ENCODE measurements around the gene IL12RB2.
A peak's percentile ranks its signal among the peaks of the same experiment; 100 is the strongest.

The IL12RB2 gene

DNA sequence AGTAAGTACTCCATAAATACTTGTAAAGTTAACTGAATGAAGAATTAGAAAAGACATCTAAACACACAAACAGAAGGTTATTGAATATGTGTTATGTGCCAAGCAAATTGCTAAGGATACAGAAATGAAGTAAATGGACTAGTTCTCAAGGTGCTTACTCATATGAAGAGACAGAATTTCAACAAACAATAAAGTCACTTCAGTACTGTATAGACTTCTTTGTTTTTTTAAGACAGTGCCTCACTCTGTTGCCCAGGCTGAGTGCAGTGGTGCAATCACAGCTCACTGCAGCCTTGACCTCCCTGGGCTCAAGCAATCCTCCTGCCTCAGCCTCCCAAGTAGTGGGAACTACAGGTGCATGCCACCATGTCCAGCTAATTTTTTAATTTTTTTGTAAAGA is 65.2 kb downstream of the IL12RB2 start:
- no peak overlapping the region for H2BK120ac ChIP-seq (ENCODE audit: low read depth, low read length)
- no peak overlapping the region for H3K27ac ChIP-seq (ENCODE audit: low read length, poor library complexity, severe bottlenecking)
- H2BK12ac ChIP-seq (ENCODE audit: low read length in 2 of 2) = no peak overlapping the region
- no peak overlapping the region for H3K23ac ChIP-seq (ENCODE audit: low read length in 2 of 2)
- no peak overlapping the region for H3K4me2 ChIP-seq (ENCODE audit: low read length, poor library complexity, severe bottlenecking)
- no peaks in the 10 kb centered on the region for H3K36me3 ChIP-seq (ENCODE audit: control insufficient read depth in 1 of 2, insufficient read depth in 2 of 2, low read depth in 1 of 2, low read length in 2 of 2)
- no peaks in the 10 kb centered on the region for H3K79me1 ChIP-seq (replicated peaks; ENCODE audit: low read length, poor library complexity, severe bottlenecking)
- no peak for DNase-seq
- no peak overlapping the region for H2BK5ac ChIP-seq (ENCODE audit: low read depth, low read length, poor library complexity, severe bottlenecking)
- no peak overlapping the region for H3K14ac ChIP-seq (ENCODE audit: low read length in 2 of 2)
- H3K9ac ChIP-seq (ENCODE audit: low read length) = no peak overlapping the region
- no peak overlapping the region for H3K18ac ChIP-seq (ENCODE audit: low read depth in 1 of 2, low read length in 2 of 2)
- H2AK5ac ChIP-seq (ENCODE audit: low read length, severe bottlenecking) = no peak overlapping the region
- no peak overlapping the region for H4K8ac ChIP-seq (ENCODE audit: low read length)
- no peak overlapping the region for H4K91ac ChIP-seq (ENCODE audit: low read length)
- H3K9me3 ChIP-seq (ENCODE audit: control insufficient read depth, low read length) = no peaks in the 10 kb centered on the region
- H3K4ac ChIP-seq (ENCODE audit: low read depth in 1 of 2, low read length in 2 of 2) = no peak overlapping the region
- H3K4me3 ChIP-seq (ENCODE audit: insufficient read depth in 1 of 2, low read depth in 1 of 2, low read length in 2 of 2) = no peak overlapping the region
- H3K27me3 ChIP-seq (ENCODE audit: control insufficient read depth in 1 of 2, insufficient read depth in 1 of 2, low read length in 2 of 2) = no peaks in the 10 kb centered on the region
- H3K4me1 ChIP-seq (ENCODE audit: control insufficient read depth, insufficient read depth, low read depth, low read length) = no peaks in the 10 kb centered on the region
- no peak overlapping the region for H2BK15ac ChIP-seq (ENCODE audit: low read depth, poor library complexity, severe bottlenecking)
- no peak overlapping the region for H2AFZ ChIP-seq (ENCODE audit: low read depth, low read length)

DNA sequence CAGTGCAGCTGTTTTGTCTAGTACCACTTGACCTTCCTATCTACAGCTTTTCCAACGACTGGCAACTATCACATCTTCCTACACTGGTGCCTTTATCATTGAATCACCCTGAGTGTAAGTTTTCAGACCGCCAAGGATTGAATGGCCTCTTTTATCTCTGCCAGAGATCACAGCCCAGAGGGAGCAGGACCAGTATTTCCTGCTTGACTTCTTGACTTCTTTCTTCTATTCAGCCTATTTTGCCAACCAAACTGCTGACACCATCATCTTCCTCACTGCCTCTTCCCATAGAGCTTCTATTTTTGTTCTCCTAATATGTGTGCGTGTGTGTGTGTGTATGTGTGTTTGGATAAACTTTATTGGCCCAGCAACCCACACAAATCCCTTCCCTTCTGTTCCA is 68.7 kb downstream of the IL12RB2 start:
- Histone ChIP-seq H2BK120ac (ENCODE audit: low read depth, low read length) (no peak overlapping the region), H2BK15ac (ENCODE audit: low read depth, poor library complexity, severe bottlenecking) (no peak overlapping the region)
- WGBS = 21% methylated on average over 2 of the region's 3 CpGs

DNA sequence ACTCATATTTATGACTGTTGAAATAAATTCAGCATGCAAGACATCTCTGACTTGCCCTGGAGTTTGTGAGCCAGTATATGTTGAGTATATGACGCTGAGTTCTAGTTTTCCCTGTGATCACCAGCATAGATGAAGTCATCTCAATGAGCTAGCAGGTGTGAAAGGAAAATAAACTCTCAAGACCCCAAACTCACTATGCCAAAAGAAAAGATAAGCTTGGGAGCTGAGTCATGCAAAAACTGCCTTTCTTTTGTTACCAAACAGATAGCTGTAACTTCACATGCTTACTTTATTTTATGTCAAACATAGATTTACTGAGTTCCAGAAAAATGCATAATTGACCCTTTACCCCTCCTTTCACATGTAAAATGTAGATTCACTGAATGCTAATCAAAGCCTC is 69.6 kb downstream of the IL12RB2 start:
- Histone ChIP-seq H2BK5ac (ENCODE audit: low read depth, low read length, poor library complexity, severe bottlenecking) (no peak overlapping the region), H4K91ac (ENCODE audit: low read length) (no peak overlapping the region), H3K4ac (ENCODE audit: low read depth in 1 of 2, low read length in 2 of 2) (no peak overlapping the region), H3K27ac (ENCODE audit: low read length, poor library complexity, severe bottlenecking) (no peak overlapping the region), H2BK120ac (ENCODE audit: low read depth, low read length) (no peak overlapping the region), H3K4me2 (ENCODE audit: low read length, poor library complexity, severe bottlenecking) (no peak overlapping the region), H3K9me3 (ENCODE audit: control insufficient read depth, low read length) (no peaks in the 10 kb centered on the region), H3K27me3 (ENCODE audit: control insufficient read depth in 1 of 2, insufficient read depth in 1 of 2, low read length in 2 of 2) (no peaks in the 10 kb centered on the region), H4K8ac (ENCODE audit: low read length) (no peak overlapping the region), H3K23ac (ENCODE audit: low read length in 2 of 2) (no peak overlapping the region), H3K14ac (ENCODE audit: low read length in 2 of 2) (no peak overlapping the region), H3K79me1 (replicated peaks; ENCODE audit: low read length, poor library complexity, severe bottlenecking) (no peaks in the 10 kb centered on the region), H3K4me1 (ENCODE audit: control insufficient read depth, insufficient read depth, low read depth, low read length) (no peaks in the 10 kb centered on the region), H2BK15ac (ENCODE audit: low read depth, poor library complexity, severe bottlenecking) (no peak overlapping the region), H2BK12ac (ENCODE audit: low read length in 2 of 2) (no peak overlapping the region), H3K4me3 (ENCODE audit: insufficient read depth in 1 of 2, low read depth in 1 of 2, low read length in 2 of 2) (no peak overlapping the region), H2AK5ac (ENCODE audit: low read length, severe bottlenecking) (no peak overlapping the region), H3K18ac (ENCODE audit: low read depth in 1 of 2, low read length in 2 of 2) (no peak overlapping the region), H3K9ac (ENCODE audit: low read length) (no peak overlapping the region), H2AFZ (ENCODE audit: low read depth, low read length) (no peak overlapping the region), H3K36me3 (ENCODE audit: control insufficient read depth in 1 of 2, insufficient read depth in 2 of 2, low read depth in 1 of 2, low read length in 2 of 2) (no peaks in the 10 kb centered on the region)
- WGBS = no CpG with 5 or more reads among the region's 1 CpG
- DNase-seq = no peak

More for the DNA sequence above, 68.7 kb downstream of the IL12RB2 start:
- Histone ChIP-seq H2AFZ (ENCODE audit: low read depth, low read length) (no peak overlapping the region), H2AK5ac (ENCODE audit: low read length, severe bottlenecking) (no peak overlapping the region), H4K91ac (ENCODE audit: low read length) (no peak overlapping the region), H3K27me3 (ENCODE audit: control insufficient read depth in 1 of 2, insufficient read depth in 1 of 2, low read length in 2 of 2) (no peaks in the 10 kb centered on the region), H3K4me1 (ENCODE audit: control insufficient read depth, insufficient read depth, low read depth, low read length) (no peaks in the 10 kb centered on the region), H4K8ac (ENCODE audit: low read length) (no peak overlapping the region), H3K9me3 (ENCODE audit: control insufficient read depth, low read length) (no peaks in the 10 kb centered on the region), H3K23ac (ENCODE audit: low read length in 2 of 2) (no peak overlapping the region), H2BK12ac (ENCODE audit: low read length in 2 of 2) (no peak overlapping the region), H3K79me1 (replicated peaks; ENCODE audit: low read length, poor library complexity, severe bottlenecking) (no peaks in the 10 kb centered on the region), H3K36me3 (ENCODE audit: control insufficient read depth in 1 of 2, insufficient read depth in 2 of 2, low read depth in 1 of 2, low read length in 2 of 2) (no peaks in the 10 kb centered on the region), H3K9ac (ENCODE audit: low read length) (no peak overlapping the region), H3K14ac (ENCODE audit: low read length in 2 of 2) (no peak overlapping the region), H3K4me2 (ENCODE audit: low read length, poor library complexity, severe bottlenecking) (no peak overlapping the region), H3K4ac (ENCODE audit: low read depth in 1 of 2, low read length in 2 of 2) (no peak overlapping the region), H3K4me3 (ENCODE audit: insufficient read depth in 1 of 2, low read depth in 1 of 2, low read length in 2 of 2) (no peak overlapping the region), H3K27ac (ENCODE audit: low read length, poor library complexity, severe bottlenecking) (no peak overlapping the region), H3K18ac (ENCODE audit: low read depth in 1 of 2, low read length in 2 of 2) (no peak overlapping the region), H2BK5ac (ENCODE audit: low read depth, low read length, poor library complexity, severe bottlenecking) (no peak overlapping the region)
- peak; percentile 2 for DNase-seq

DNA sequence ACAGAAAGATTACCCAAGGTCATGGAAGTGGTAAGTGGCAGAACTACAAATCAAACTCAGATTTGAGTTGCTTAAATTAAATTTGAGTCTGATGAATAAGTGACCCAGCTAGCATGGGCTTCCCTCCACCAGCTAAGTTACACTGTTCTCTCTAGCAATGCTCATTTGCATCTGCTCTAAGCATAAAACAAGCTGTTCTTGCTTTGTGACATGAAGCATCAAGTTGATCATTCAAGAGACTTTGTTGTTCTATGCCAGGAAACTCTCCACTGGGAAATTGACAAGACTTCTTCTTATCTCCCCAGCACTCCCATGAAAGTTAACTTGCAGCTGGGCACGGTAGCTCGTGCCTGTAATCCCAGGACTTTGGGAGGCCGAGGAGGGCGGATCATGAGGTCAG is 73.5 kb downstream of the IL12RB2 start:
- DNase-seq = no peak
- Histone ChIP-seq H3K36me3 (ENCODE audit: control insufficient read depth in 1 of 2, insufficient read depth in 2 of 2, low read depth in 1 of 2, low read length in 2 of 2) (peaks cover 0 to 3% of the 10 kb centered on the region in 2 experiments), H3K23ac (ENCODE audit: low read length in 2 of 2) (no peak overlapping the region), H4K8ac (ENCODE audit: low read length) (no peak overlapping the region), H3K18ac (ENCODE audit: low read depth in 1 of 2, low read length in 2 of 2) (no peak overlapping the region), H3K4me1 (ENCODE audit: control insufficient read depth, insufficient read depth, low read depth, low read length) (peaks cover 1% of the 10 kb centered on the region), H3K4me2 (ENCODE audit: low read length, poor library complexity, severe bottlenecking) (no peak overlapping the region), H3K14ac (ENCODE audit: low read length in 2 of 2) (no peak overlapping the region), H2AK5ac (ENCODE audit: low read length, severe bottlenecking) (no peak overlapping the region), H3K4ac (ENCODE audit: low read depth in 1 of 2, low read length in 2 of 2) (no peak overlapping the region), H3K9me3 (ENCODE audit: control insufficient read depth, low read length) (no peaks in the 10 kb centered on the region), H4K91ac (ENCODE audit: low read length) (no peak overlapping the region), H3K27ac (ENCODE audit: low read length, poor library complexity, severe bottlenecking) (no peak overlapping the region), H2BK15ac (ENCODE audit: low read depth, poor library complexity, severe bottlenecking) (no peak overlapping the region), H3K9ac (ENCODE audit: low read length) (no peak overlapping the region), H2AFZ (ENCODE audit: low read depth, low read length) (no peak overlapping the region), H2BK5ac (ENCODE audit: low read depth, low read length, poor library complexity, severe bottlenecking) (no peak overlapping the region), H2BK12ac (ENCODE audit: low read length in 2 of 2) (no peak overlapping the region), H3K4me3 (ENCODE audit: insufficient read depth in 1 of 2, low read depth in 1 of 2, low read length in 2 of 2) (no peak overlapping the region), H2BK120ac (ENCODE audit: low read depth, low read length) (no peak overlapping the region), H3K27me3 (ENCODE audit: control insufficient read depth in 1 of 2, insufficient read depth in 1 of 2, low read length in 2 of 2) (no peaks in the 10 kb centered on the region), H3K79me1 (replicated peaks; ENCODE audit: low read length, poor library complexity, severe bottlenecking) (no peaks in the 10 kb centered on the region)
- WGBS = 95% methylated on average over 4 of the region's 4 CpGs

Measured in mesenchymal stem cell (in vitro differentiated cells and primary cell).